ENCODE measurements around the gene MX1.

- TF ChIP-seq CTCF (IDR thresholded peaks at IDR 0.05) (no peak), POLR2A (IDR thresholded peaks at IDR 0.05) (no peak)
Observed at GRCh38 chr21:41410361-41410760, 15.7 kb upstream of the MX1 start.

Measured in body of pancreas (tissue), 4 donors.